Head of caudate nucleus (tissue), 42 donors: ENCODE data around the gene SLC25A10.

Experiments
- DNase-seq, 42 donors: peaks; one replicate each; pipeline versions ENCODE4 v3.0.0 to v3.0.0-alpha.2; 2020 to 2021; ENCODE audit warnings: mixed read lengths in 7 of 42
- intact Hi-C: fragments of 100-400 bp; cut with DNase I; formaldehyde crosslinking; loops from one replicate; pipeline ENCODE4 v1.15.0; 2022

The SLC25A10 gene

DNA sequence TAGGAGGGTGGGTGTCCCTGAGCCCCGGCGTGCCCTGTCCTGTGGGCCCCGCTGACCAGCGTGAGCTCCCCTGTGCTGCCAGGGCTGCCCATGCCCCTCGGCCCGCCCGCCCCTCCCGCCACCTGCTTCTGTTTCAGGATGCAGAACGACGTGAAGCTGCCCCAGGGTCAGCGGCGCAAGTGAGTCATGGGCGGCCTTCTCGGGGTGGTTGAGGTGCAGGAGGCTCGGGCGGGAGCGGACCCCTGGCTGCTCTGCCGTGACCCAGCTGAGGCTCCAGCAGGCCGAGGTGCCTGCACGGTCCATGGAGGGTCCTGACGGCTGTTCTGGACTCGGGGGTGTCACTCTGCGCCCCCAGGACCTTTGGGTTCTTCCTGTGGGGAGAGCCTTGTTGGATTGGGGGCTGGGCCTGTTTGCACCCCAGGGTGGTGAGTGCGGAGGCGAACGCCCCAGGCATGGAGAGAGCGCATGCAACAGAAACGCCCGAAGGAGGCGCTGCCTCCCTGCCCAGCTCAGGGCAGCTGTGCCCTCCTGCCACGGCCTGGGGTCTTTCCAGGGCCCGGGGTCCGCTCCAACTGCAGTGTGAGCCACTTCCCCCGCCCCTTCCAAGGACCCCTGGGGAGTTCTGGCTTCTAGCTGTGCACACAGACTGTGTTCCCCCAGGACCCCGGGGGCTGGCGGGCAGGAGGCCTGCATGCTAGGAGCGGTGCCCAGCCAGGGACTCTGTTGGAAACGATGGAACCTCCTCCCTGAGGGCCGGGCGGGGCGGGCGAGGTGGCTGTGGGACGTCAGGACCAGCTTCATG is 4.0 kb downstream of the SLC25A10 start:
- DNase-seq: no peak
- intact Hi-C loops: no loop called here

- no peak for DNase-seq
- intact Hi-C loops: no loop called here
Measured at GRCh38 chr17:81716674-81716996, 4.6 kb downstream of the SLC25A10 start.

GRCh38 chr17:81717049-81717765 is 5.1 kb downstream of the SLC25A10 start:
- DNase-seq: no peak
- intact Hi-C loops: no loop called here

- DNase-seq: no peak
- intact Hi-C loops: no loop called here
Measured at GRCh38 chr17:81717766-81718089, 5.6 kb downstream of the SLC25A10 start.

DNA sequence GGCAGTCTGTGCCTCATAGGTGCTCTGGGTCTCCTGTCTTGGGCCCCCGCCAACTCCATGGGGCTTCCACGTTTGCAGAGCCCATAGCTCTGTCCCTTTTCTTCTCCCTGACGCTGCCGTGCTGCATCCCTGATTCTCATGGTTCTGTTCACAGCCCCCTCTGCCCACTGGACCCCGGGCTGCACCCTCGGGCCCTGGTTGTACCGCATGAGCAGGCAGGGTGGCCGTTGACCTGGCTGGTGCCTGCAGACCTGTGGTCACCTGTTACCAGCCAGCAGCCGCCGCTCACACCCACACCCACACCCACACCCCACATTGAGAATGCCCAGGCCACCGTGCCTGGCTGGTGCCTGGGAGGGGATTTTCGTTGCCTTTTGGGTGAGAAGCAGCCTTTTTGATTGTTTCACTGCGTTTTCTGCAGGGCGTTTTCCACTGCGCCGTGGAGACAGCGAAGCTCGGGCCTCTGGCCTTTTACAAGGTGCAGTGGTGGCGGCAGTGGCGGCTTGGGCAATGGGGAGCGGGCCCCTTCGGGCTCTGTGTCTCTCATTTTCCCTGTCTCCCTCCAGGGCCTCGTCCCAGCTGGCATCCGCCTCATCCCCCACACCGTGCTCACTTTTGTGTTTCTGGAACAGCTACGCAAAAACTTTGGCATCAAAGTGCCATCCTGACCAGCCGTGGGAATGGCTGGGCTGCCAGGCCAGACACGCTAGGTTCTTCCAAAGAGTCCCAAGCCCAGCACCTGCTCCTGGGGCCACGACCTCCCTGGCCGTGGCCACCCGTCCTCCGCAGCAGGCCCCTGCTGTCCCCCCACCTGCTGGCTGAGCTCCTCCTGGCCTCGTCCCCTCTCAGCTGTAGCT is 7.6 kb downstream of the SLC25A10 start:
- peak in 9 of 42 donors; percentile 18 to 54 (median 32) for DNase-seq
- intact Hi-C loops: no loop called here

- intact Hi-C loops: no loop called here
- DNase-seq: no peak
Measured at GRCh38 chr17:81720267-81721071, 8.4 kb downstream of the SLC25A10 start.

DNA sequence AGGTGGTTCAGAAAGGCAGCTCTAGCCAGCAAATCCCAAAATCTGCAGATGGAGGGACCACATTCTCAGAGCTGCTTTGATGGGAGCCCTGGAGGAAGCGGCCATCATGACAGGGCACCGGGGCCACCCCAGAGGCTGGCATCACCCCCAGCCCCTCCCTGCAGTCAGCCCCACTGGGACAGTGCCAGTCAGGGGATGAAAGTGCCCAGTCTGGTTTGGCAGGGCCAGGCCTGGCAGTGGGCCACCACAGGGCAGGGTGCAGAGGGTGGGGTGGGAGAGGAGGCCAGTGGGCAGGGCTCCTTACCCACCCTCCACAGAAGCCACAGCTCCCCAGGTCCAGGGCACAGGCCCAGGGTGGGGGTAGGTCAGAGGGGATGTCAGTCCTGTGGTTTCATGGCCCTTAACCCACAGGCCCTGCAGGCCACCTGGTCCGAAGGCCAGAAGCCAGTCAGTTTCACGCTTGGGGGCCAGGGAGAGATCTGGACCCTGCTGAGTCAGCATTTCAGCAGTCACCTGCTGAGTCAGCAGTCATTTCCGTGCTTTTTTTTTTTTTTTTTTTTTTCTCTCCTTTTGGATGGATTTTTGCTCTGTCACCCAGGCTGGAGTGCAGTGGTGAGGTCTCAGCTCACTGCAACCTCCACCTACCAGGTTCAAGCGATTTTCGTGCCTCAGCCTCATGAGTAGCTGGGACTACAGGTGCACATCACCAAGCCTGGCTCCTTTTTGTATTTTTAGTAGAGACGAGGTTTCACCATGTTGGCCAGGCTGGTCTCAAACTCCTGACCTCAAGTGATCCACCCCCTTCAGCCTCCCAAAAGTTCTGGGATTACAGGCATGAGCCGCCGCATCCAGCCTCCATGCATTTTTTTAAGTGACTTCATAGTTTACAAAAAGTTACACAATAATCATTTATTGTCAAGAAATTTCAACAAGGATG is 10.4 kb downstream of the SLC25A10 start:
- DNase-seq: peak in 26 of 42 donors; percentile 26 to 72 (median 42)
- intact Hi-C loops: no loop called here

DNA sequence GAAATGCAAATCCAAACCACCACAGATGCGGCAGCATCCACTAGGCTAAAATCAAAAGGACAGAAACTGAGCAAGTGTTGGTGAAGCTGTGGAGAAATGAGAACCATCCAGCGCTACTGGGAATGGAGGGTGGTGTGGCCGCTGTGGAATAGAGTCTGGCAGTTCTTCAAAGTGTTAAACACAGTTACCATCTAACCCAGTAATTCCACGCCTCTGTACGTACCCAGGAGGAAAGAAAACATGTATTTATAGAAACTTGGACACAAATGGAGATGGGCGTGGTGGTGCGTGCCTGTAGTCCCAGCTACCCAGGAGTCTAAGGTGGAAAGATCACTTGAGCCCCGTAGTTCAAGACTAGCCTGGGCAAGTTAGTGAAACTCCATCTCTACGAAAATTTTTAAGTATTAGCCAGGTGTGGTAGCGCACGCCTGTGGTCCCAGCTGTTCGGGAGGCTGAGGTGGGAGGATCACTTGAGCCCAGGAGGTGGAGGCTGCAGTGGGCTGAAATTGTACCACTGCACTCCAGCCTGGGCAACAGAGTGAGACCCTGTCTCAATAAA is 11.6 kb downstream of the SLC25A10 start:
- intact Hi-C loops: no loop called here
- DNase-seq: no peak

- DNase-seq: no peak
- intact Hi-C loops: no loop called here
Measured at GRCh38 chr17:81725439-81725838, 13.4 kb downstream of the SLC25A10 start.

GRCh38 chr17:81726004-81726403 is 13.9 kb downstream of the SLC25A10 start:
- intact Hi-C loops: no loop called here
- DNase-seq: no peak

GRCh38 chr17:81727324-81728031 is 15.4 kb downstream of the SLC25A10 start:
- intact Hi-C loops: no loop called here
- no peak for DNase-seq

DNA sequence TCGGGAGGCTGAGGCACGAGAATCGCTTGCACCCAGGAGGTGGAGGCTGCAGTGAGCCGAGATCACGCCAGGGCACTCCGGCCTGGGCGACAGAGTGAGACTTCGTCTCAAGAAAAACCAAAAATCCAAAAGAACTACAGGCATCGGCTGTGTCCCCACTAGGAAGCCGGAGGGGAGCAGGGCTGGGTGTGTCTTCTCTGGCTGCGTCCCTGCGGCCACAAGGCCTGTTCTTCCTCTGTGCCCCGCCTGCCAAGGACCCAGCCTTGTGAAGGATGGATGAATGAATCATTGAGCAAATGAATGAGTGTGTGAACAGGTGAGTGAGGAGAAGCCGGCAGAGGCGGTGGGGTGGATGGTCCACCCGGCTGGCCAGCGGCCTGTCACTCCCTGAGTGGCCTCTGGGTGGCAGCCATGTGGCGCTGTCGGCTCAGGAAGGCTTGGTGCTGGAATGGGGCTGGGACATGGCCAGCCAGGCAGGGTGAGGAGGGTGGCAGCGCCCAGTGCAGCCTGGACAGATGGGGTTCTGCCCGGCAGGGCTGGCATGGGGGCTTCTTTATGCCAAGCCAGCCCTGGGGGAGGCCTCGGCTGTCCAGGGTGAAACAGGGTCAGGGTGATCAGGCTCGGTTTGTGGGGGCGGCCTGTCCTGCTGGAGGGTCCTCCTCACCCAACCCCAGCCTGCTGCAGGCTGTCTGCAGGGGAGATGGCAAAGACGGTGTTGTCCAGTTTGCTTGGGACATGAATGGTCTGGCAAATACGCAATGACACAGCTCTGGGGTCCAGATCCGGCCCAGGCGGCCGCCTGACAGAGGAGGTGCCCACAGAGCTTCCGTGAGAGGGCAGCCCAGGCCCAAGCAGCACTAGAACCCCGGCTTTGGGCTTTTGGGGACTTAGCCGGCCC is 21.7 kb downstream of the SLC25A10 start:
- peak; percentile 64 to 93 (median 86) for DNase-seq
- intact Hi-C loops: no loop called here

DNA sequence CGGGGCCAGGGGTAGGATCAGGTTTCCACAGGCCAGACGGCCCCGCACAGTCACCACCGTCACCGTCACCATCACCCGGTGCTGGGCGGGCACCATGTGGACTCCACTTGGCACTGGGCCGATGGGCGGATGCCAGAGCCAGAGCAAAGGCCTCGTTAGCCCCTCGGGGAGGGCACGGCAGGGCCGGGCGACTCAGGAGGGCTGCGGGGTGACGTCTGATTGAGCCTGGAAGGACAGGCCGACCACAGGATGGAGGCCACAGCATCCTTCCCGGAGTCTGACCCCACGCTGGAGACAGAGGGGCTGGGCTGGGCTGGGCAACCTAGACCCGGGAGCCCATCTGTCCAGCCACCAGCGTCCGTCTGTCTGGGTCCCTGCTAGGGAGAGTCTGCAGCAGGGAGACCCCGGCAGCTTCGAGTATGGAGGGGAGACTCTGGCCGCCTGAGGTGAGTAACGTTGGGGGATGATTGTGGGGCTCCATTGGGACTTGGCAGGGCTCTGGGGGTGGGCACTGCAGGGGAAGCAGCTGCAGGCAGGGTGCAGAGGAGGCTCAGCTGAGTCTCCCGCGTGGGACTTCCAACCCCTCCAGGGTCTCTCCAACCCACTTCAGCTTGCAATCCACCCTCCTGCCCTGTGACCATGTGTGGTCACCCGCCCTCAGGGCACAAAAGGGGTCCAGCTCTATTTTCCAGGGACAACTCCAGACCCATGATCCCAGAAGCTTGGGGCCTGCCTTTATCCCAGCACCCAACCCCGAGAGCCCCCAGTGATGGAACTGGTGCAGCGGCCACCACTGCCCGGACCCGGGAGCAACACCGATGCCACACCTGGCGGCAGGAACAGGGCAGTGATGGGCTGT is 22.6 kb downstream of the SLC25A10 start:
- DNase-seq: no peak
- intact Hi-C loops: no loop called here

DNA sequence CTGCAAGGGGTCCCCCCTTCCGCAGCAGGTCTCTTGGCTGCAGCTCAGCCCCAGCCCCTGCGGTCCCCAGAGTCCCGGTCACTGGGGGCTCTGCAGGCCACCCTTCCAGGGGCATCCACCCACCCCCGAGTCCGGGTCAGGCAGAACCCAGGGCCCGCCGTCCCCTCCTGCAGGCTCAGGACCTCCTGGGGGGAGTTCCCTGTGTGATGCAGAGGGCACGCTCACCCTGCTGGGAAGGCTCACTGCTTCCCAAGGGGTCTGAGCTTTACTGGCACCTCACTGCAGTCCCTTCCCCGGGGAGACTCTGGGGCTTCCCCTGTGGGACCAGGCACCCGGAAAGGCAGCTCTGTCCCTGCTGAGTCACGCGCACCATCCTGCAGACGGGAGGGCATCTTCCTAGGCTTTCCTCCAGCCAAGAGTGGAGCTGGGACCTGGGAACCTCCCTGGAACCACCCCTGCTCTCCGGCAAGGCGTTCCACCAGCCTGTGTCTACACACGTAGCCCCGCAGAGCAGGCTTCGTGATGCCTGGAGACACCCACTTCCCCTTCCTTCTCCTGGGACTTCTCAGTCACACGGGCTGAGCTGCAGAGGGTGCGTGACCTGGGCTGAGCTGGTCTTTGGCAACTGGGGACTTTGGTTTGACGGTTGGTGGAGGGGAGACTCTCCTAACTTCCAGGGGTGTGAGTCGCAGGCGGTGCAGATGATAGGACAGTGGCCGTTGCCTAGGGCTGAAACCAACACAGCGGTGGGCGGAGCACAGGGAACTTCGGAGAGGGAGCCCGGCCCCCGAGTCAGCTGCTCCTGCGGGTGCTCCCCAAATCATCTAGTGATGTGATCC is 23.4 kb downstream of the SLC25A10 start:
- DNase-seq: peak in 28 of 42 donors; percentile 20 to 69 (median 45)
- intact Hi-C loops: no loop called here
